Trophoblast cell (in vitro differentiated cells and primary cell): ENCODE measurements around the gene MARCHF9.

ENCODE experiments used
- DNase-seq, 2 donors: peaks; one replicate each; pipeline ENCODE4 v3.0.0-alpha.2; 2016
- H2AFZ ChIP-seq: 2 replicates; pipeline ENCODE4 v1.6.1; 2013; ENCODE audit warnings: low read length, moderate library complexity, mild to moderate bottlenecking; ENCODE audit not compliant: insufficient read depth, poor library complexity
- H2AK5ac ChIP-seq: 2 replicates; pipeline ENCODE4 v1.6.1; 2013; ENCODE audit warnings: mild to moderate bottlenecking, low read length
- H2BK120ac ChIP-seq: 2 replicates; pipeline ENCODE4 v1.6.1; 2013; ENCODE audit warnings: low read length, mild to moderate bottlenecking, moderate library complexity; ENCODE audit not compliant: insufficient read depth, poor library complexity
- H2BK12ac ChIP-seq: 2 replicates; pipeline ENCODE4 v1.6.1; 2013; ENCODE audit warnings: mild to moderate bottlenecking, low read length, moderate library complexity
- H2BK5ac ChIP-seq: 2 replicates; pipeline ENCODE4 v1.6.1; 2013; ENCODE audit warnings: low read length, low read depth, moderate library complexity, mild to moderate bottlenecking; ENCODE audit not compliant: poor library complexity
- H3K14ac ChIP-seq: 2 replicates; pipeline ENCODE4 v1.6.1; 2013; ENCODE audit warnings: mild to moderate bottlenecking, low read length
- H3K18ac ChIP-seq: 2 replicates; pipeline ENCODE4 v1.6.1; 2013; ENCODE audit warnings: mild to moderate bottlenecking, low read length
- H3K23ac ChIP-seq: 2 replicates; pipeline ENCODE4 v1.6.1; 2013; ENCODE audit warnings: low read length
- H3K27ac ChIP-seq: 2 replicates; pipeline ENCODE4 v1.5.1; 2013; ENCODE audit warnings: low read depth, mild to moderate bottlenecking, inconsistent platforms, low read length, moderate library complexity
- H3K27me3 ChIP-seq: 2 replicates; pipeline ENCODE4 v1.6.1; 2013; ENCODE audit warnings: inconsistent platforms, mild to moderate bottlenecking, low read length, moderate library complexity; ENCODE audit not compliant: insufficient read depth
- H3K36me3 ChIP-seq, 2 experiments: 1 replicate in 1 of 2; 2 replicates in 1 of 2; pipeline ENCODE4 v1.6.1; 2013; ENCODE audit warnings: low read length in 2 of 2, mild to moderate bottlenecking in 2 of 2, moderate library complexity in 1 of 2; ENCODE audit not compliant: insufficient read depth in 2 of 2, control insufficient read depth in 1 of 2
- H3K4ac ChIP-seq: 2 replicates; pipeline ENCODE4 v1.6.1; 2013; ENCODE audit warnings: low read depth, mild to moderate bottlenecking, low read length, moderate library complexity
- H3K4me1 ChIP-seq, 2 experiments: 1 replicate in 1 of 2; 2 replicates in 1 of 2; pipeline ENCODE4 v1.6.1; 2013; ENCODE audit warnings: low read length in 2 of 2, mild to moderate bottlenecking in 2 of 2, moderate library complexity in 1 of 2; ENCODE audit not compliant: insufficient read depth in 2 of 2, control insufficient read depth in 1 of 2
- H3K4me2 ChIP-seq: 2 replicates; pipeline ENCODE4 v1.6.1; 2013; ENCODE audit warnings: inconsistent platforms, mild to moderate bottlenecking, low read length, moderate library complexity
- H3K4me3 ChIP-seq: 2 replicates; pipeline ENCODE4 v1.5.1; 2013; ENCODE audit warnings: mild to moderate bottlenecking, low read depth, low read length, inconsistent platforms
- H3K79me1 ChIP-seq: one replicate; pipeline ENCODE4 v1.6.1; 2013; ENCODE audit warnings: low read length
- H3K79me2 ChIP-seq: 2 replicates; pipeline ENCODE4 v1.6.1; 2013; ENCODE audit warnings: low read length, mild to moderate bottlenecking; ENCODE audit not compliant: control insufficient read depth, insufficient read depth, poor library complexity
- H3K9ac ChIP-seq: 2 replicates; pipeline ENCODE4 v1.6.1; 2013; ENCODE audit warnings: mild to moderate bottlenecking, low read length
- H3K9me3 ChIP-seq: 2 replicates; pipeline ENCODE4 v1.6.1; 2013; ENCODE audit warnings: low read depth, mild to moderate bottlenecking, control low read depth, inconsistent platforms, low read length; ENCODE audit not compliant: insufficient read depth
- H4K12ac ChIP-seq: 2 replicates; pipeline ENCODE4 v1.6.1; 2013; ENCODE audit warnings: low read depth, mild to moderate bottlenecking, low read length, moderate library complexity
- H4K8ac ChIP-seq: 2 replicates; pipeline ENCODE4 v1.6.1; 2013; ENCODE audit warnings: low read depth, mild to moderate bottlenecking, low read length, moderate library complexity
- H4K91ac ChIP-seq: one replicate; pipeline ENCODE4 v1.6.1; 2013; ENCODE audit warnings: low read depth, mild to moderate bottlenecking, low read length, moderate library complexity
- WGBS: extraction: QIAGEN DNeasy Blood & Tissue Kit; methylation state at CpG from one replicate; pipeline ENCODE4 v1.1.7; 2013; ENCODE audit warnings: missing lambda C conversion rate; ENCODE audit not compliant: insufficient read length, insufficient coverage; ENCODE audit errors: extremely low coverage; 5-methylcytosine and 5-hydroxymethylcytosine counted together

The MARCHF9 gene

DNA sequence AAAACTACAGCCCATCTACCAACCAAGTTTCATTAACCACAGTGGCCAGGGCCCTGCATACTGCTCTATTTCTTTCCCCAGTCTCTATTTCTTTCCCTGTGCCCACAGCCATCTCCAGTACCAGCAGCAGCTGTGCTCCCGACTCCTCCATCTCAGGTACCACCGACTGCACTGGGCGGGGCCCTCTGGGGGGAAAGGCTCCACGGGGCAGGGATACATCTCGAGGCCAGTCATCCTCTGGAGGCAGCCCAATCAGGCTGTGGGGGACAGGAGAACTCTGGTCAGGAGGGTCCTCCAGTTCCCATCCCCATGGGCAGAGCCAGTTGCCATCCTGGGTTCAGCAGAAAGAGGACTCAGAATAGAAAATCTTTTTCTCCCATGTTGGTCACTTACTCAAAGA lies 5.8 kb upstream of the MARCHF9 start:
- H3K9ac ChIP-seq, result no peak overlapping the region
- H2AK5ac ChIP-seq, result no peak overlapping the region
- H3K27me3 ChIP-seq, result peaks cover 2% of the 10 kb centered on the region
- no peak overlapping the region for H2BK12ac ChIP-seq
- peaks cover 5 to 11% of the 10 kb centered on the region in 2 experiments for H3K4me1 ChIP-seq
- no peak for DNase-seq
- H4K91ac ChIP-seq, result no peak overlapping the region
- H3K27ac ChIP-seq, result no peak overlapping the region
- peaks cover 9% of the 10 kb centered on the region for H3K79me2 ChIP-seq
- no peak overlapping the region for H2AFZ ChIP-seq
- H3K23ac ChIP-seq, result no peak overlapping the region
- H3K4ac ChIP-seq, result no peak overlapping the region
- H4K12ac ChIP-seq, result no peak overlapping the region
- peaks cover 6% of the 10 kb centered on the region for H3K79me1 ChIP-seq
- no CpG with 5 or more reads among the region's 5 CpGs for WGBS
- H3K14ac ChIP-seq, result no peak overlapping the region
- no peak overlapping the region for H4K8ac ChIP-seq
- no peak overlapping the region for H3K4me3 ChIP-seq
- no peak overlapping the region for H3K4me2 ChIP-seq
- H3K36me3 ChIP-seq, result peaks cover 18 to 31% of the 10 kb centered on the region in 2 experiments
- no peaks in the 10 kb centered on the region for H3K9me3 ChIP-seq
- no peak overlapping the region for H2BK5ac ChIP-seq
- no peak overlapping the region for H2BK120ac ChIP-seq
- no peak overlapping the region for H3K18ac ChIP-seq

DNA sequence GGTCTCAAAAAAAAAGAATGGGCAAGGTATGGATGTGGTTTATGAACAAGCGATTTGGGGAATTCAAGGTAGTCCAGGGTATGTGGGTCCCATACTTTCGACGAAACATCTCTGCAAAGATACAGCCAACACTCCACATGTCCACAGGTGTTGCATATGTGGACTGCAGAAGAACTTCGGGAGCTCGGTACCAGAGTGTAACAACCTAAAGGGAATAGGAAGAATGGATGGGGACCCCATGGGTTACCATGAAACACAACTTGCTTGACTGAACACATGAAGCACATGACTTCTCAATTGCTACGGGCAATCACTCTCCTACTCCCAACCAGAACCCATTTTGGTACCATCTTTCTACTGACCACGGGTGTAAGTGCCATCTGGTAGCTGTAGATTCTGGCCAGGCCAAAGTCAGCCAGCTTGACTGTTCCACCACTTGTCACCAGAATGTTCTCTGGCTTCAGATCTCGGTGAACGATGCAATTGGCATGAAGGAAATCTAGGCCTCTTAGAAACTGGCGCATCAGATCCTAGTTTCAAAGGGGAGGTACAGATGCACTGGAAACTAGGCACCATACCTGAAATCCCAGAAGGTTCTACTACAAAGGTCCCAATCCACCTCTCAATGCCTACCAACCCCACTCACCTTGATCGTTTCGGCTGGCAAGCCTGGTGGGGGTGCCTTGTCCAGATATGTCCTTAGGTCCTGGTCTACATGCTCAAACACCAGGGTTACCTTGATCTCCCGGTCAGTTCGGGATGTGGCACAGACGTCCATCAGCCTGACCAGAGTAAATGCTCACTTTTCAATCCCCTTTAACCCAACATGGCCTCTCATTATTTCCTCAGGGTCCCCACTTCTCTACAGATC lies 4.1 kb upstream of the MARCHF9 start:
- Histone ChIP-seq H3K79me2 (peaks cover 9% of the 10 kb centered on the region), H3K27me3 (peaks cover 11% of the 10 kb centered on the region), H2AFZ (no peak overlapping the region), H3K9ac (peak overlapping the region; percentile 54), H2BK5ac (no peak overlapping the region), H4K8ac (peak overlapping the region; percentile 80), H4K12ac (no peak overlapping the region), H3K23ac (no peak overlapping the region), H2BK120ac (no peak overlapping the region), H4K91ac (no peak overlapping the region), H3K27ac (no peak overlapping the region), H2AK5ac (peak overlapping the region; percentile 73), H3K9me3 (peaks cover 3% of the 10 kb centered on the region), H3K4ac (peak overlapping the region; percentile 85), H3K14ac (peak overlapping the region; percentile 71), H3K18ac (no peak overlapping the region), H3K36me3 (peaks cover 18 to 31% of the 10 kb centered on the region in 2 experiments), H3K4me1 (peaks cover 7 to 15% of the 10 kb centered on the region in 2 experiments), H3K4me3 (peak overlapping the region; percentile 78), H2BK12ac (no peak overlapping the region), H3K4me2 (peak overlapping the region; percentile 85), H3K79me1 (peaks cover 3% of the 10 kb centered on the region)
- no peak for DNase-seq
- no CpG with 5 or more reads among the region's 15 CpGs for WGBS

DNA sequence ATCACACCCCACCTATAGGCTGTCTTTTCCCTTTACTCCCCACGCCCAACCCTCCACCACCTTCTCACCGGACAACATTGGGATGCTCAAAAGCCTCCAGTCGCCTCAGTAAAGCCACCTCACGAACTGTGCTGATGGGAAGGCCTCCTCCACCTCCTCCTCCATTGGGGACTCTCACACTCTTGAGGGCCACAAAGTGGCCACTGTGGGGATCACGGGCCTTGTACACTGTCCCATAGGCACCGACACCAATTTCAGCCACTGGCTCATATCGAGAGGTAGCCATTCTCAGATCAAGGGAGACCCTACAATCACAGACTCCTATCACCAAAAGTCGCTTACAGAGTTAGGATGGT lies 3.5 kb upstream of the MARCHF9 start:
- Histone ChIP-seq H3K4me3 (peak overlapping the region; percentile 78), H4K91ac (peak overlapping the region; percentile 74), H4K8ac (peak overlapping the region; percentile 80), H3K36me3 (peaks cover 18 to 31% of the 10 kb centered on the region in 2 experiments), H3K4me1 (peaks cover 7 to 18% of the 10 kb centered on the region in 2 experiments), H3K4ac (peak overlapping the region; percentile 85), H3K18ac (peak overlapping the region; percentile 16), H3K9ac (peak overlapping the region; percentile 54), H3K9me3 (peaks cover 5% of the 10 kb centered on the region), H3K79me1 (peaks cover 3% of the 10 kb centered on the region), H2AK5ac (peak overlapping the region; percentile 73), H4K12ac (peak overlapping the region; percentile 72), H3K23ac (no peak overlapping the region), H2BK120ac (peak overlapping the region; percentile 20), H2BK12ac (no peak overlapping the region), H3K27me3 (peaks cover 17% of the 10 kb centered on the region), H3K27ac (no peak overlapping the region), H3K14ac (peak overlapping the region; percentile 71), H3K79me2 (peaks cover 9% of the 10 kb centered on the region), H2AFZ (no peak overlapping the region), H2BK5ac (no peak overlapping the region), H3K4me2 (peak overlapping the region; percentile 85)
- no peak for DNase-seq
- 100% methylated on average over 1 of the region's 8 CpGs for WGBS

DNA sequence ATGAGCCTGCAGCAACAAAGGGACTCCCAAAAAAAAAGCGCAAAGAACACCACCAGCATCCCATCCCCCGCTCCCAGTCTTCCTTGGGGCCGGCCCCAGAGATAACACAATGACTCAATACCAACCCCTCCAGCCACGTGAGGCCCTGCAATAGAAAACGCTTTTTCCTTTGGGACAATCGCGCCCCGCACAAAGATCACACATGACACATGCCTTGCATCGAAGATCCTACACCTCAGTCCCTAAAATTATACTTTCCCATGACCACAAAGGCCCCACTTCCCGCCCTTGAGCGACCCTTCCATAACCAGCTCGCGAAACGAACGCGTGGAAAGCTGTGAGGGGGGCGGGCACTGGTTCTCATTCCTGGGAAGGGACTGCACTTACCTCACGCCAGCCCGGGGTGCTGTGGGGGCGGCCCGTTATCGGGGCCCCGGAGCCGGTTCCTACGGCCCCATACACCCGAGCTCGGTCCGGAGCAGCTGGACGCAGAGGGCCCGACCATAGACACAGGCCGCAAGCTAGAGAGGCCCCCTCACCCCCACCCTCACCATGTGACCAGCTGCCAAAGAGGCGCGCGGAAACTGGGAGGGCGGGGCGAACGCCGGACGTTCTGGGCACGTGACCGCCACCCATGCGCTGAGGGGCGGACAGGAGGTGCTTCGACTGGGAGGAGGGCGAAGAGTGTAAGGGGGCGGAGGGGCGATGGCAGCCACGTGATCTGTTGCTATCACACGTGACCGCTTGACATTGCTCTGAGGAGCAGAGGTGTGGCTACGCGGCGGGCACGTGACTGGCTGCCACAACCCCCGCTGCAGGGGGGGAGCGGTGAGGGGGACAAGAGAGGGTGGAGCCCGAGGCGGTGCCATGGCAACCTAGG lies 2.9 kb upstream of the MARCHF9 start, which contains the start of gene CDK4:
Gene CDK4, minus strand, starts transcription at position 523 of the 880 bp plus-strand sequence. CDS start 593 bp downstream, outside the sequence.
- H3K23ac ChIP-seq, result no peak within 1 kb of the TSS
- peaks cover 3% of the 10 kb centered on the region for H3K79me1 ChIP-seq
- H3K18ac ChIP-seq, result peak within 1 kb of the TSS; percentile 58
- H3K4me1 ChIP-seq, result peaks cover 7 to 18% of the 10 kb centered on the region in 2 experiments
- WGBS, result no CpG with 5 or more reads among the region's 58 CpGs
- peak within 1 kb of the TSS; percentile 23 for H2BK120ac ChIP-seq
- H4K91ac ChIP-seq, result peak within 1 kb of the TSS; percentile 75
- peak within 1 kb of the TSS; percentile 19 for H2BK5ac ChIP-seq
- DNase-seq, result peak; percentile 98 to 99
- peak within 1 kb of the TSS; percentile 72 for H4K12ac ChIP-seq
- H3K36me3 ChIP-seq, result peaks cover 16 to 26% of the 10 kb centered on the region in 2 experiments
- H3K14ac ChIP-seq, result peak within 1 kb of the TSS; percentile 71
- H3K27me3 ChIP-seq, result peaks cover 22% of the 10 kb centered on the region
- peak within 1 kb of the TSS; percentile 85 for H3K4me2 ChIP-seq
- peaks cover 9% of the 10 kb centered on the region for H3K79me2 ChIP-seq
- H2AK5ac ChIP-seq, result peak within 1 kb of the TSS; percentile 73
- H2AFZ ChIP-seq, result peak within 1 kb of the TSS; percentile 57
- peak within 1 kb of the TSS; percentile 2 for H3K27ac ChIP-seq
- H4K8ac ChIP-seq, result peak within 1 kb of the TSS; percentile 80
- H3K4ac ChIP-seq, result peak within 1 kb of the TSS; percentile 85
- H2BK12ac ChIP-seq, result no peak within 1 kb of the TSS
- H3K9ac ChIP-seq, result peak within 1 kb of the TSS; percentile 54
- H3K4me3 ChIP-seq, result peak within 1 kb of the TSS; percentile 78
- peaks cover 5% of the 10 kb centered on the region for H3K9me3 ChIP-seq
